ENCODE results near the gene EEF1A2.

The EEF1A2 gene

GRCh38 chr20:63464289-63464635, 34.6 kb downstream of the EEF1A2 start:
- H3K56ac ChIP-seq (ENCODE audit: low read length) = no peak overlapping the region
- no peak overlapping the region for H3K9ac ChIP-seq (ENCODE audit: low read length)
- no peak overlapping the region for H3K4me2 ChIP-seq (ENCODE audit: low read length)
- no peak overlapping the region for H2AK5ac ChIP-seq (ENCODE audit: low read length)
- H3K23ac ChIP-seq (ENCODE audit: low read length) = no peak overlapping the region
- no CpG with 5 or more reads among the region's 12 CpGs for WGBS (ENCODE audit: extremely low coverage, insufficient coverage, low lambda C conversion rate)
- no peaks in the 10 kb centered on the region for H3K4me1 ChIP-seq (ENCODE audit: control insufficient read depth, low read depth, low read length)
- no peak overlapping the region for H4K5ac ChIP-seq (ENCODE audit: low read length)
- no peak for DNase-seq
- H3K27me3 ChIP-seq (ENCODE audit: insufficient read depth, low read length, poor library complexity) = no peaks in the 10 kb centered on the region
- no peak overlapping the region for H3K18ac ChIP-seq (ENCODE audit: low read length)
- H4K8ac ChIP-seq (ENCODE audit: low read depth, low read length) = no peak overlapping the region
- H3K27ac ChIP-seq (ENCODE audit: low read depth, low read length) = no peak overlapping the region
- no peaks in the 10 kb centered on the region for H3K36me3 ChIP-seq (ENCODE audit: control insufficient read depth, insufficient read depth, low read length)
- H2BK5ac ChIP-seq (ENCODE audit: low read length) = no peak overlapping the region
- H2BK120ac ChIP-seq (ENCODE audit: low read depth, low read length) = no peak overlapping the region
- no peak overlapping the region for H2BK15ac ChIP-seq (replicated peaks; ENCODE audit: low read depth)
- peaks cover 9% of the 10 kb centered on the region for H3K79me1 ChIP-seq (ENCODE audit: low read length)
- peaks cover 10% of the 10 kb centered on the region for H3K79me2 ChIP-seq (ENCODE audit: control insufficient read depth, insufficient read depth, low read length)
- H3K4me3 ChIP-seq (ENCODE audit: low read length) = no peak overlapping the region
- no peak overlapping the region for H3K4ac ChIP-seq (ENCODE audit: low read depth, low read length)

DNA sequence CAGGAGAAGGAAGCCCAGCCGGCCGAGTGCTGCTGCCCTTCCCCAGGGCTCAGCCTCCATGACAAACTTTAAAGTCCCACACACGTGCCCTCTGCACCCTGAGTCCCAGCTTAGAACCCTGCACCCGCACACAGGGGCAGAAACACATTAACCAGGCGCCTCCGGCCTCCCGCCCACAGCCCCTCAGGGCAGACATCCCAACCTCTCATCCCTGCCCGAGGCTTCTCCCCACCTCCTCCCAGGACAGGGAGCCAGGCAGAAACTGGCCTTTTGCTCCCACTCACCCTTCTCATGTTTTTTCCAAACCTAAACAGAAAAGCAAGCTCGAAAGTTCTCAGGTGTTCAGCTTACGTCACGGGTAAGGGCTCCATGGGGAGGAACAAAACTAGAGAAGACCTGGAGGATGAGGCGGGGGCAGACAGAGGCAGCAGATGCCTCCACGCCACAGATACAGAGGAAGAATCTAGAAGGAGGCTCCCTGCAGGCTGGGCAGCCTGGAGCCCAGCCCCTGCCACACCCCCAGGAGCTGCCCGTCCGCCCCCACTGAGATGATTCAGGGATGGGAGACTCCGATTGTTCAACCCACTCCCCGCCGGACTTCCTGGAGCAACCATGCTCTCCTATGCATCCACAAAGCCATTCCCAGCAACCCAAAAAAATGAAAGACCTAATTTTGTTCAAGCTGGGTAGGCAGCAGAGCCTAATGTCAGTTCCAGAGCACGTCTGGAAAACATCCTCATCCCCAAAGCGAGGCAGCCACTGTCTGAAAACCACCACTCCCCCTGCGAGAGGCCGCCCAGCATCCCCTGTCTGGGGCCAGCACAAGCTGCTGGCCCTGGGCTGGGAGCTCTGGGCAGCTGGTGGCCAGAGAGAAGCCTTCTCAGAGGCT, 35.2 kb downstream of the EEF1A2 start:
- Histone ChIP-seq H3K4me2 (ENCODE audit: low read length) (no peak overlapping the region), H3K79me1 (ENCODE audit: low read length) (peaks cover 8% of the 10 kb centered on the region), H3K23ac (ENCODE audit: low read length) (no peak overlapping the region), H3K18ac (ENCODE audit: low read length) (no peak overlapping the region), H2BK5ac (ENCODE audit: low read length) (no peak overlapping the region), H3K9ac (ENCODE audit: low read length) (no peak overlapping the region), H2BK15ac (replicated peaks; ENCODE audit: low read depth) (no peak overlapping the region), H2BK120ac (ENCODE audit: low read depth, low read length) (no peak overlapping the region), H3K36me3 (ENCODE audit: control insufficient read depth, insufficient read depth, low read length) (no peaks in the 10 kb centered on the region), H3K79me2 (ENCODE audit: control insufficient read depth, insufficient read depth, low read length) (peaks cover 5% of the 10 kb centered on the region), H3K4ac (ENCODE audit: low read depth, low read length) (no peak overlapping the region), H2AK5ac (ENCODE audit: low read length) (no peak overlapping the region), H4K8ac (ENCODE audit: low read depth, low read length) (no peak overlapping the region), H3K27me3 (ENCODE audit: insufficient read depth, low read length, poor library complexity) (no peaks in the 10 kb centered on the region), H3K4me3 (ENCODE audit: low read length) (no peak overlapping the region), H3K56ac (ENCODE audit: low read length) (no peak overlapping the region), H3K27ac (ENCODE audit: low read depth, low read length) (no peak overlapping the region), H3K4me1 (ENCODE audit: control insufficient read depth, low read depth, low read length) (no peaks in the 10 kb centered on the region), H4K5ac (ENCODE audit: low read length) (no peak overlapping the region)
- no CpG with 5 or more reads among the region's 22 CpGs for WGBS (ENCODE audit: extremely low coverage, insufficient coverage, low lambda C conversion rate)
- DNase-seq = no peak

- no peak overlapping the region for H4K5ac ChIP-seq (ENCODE audit: low read length)
- DNase-seq = no peak
- no peaks in the 10 kb centered on the region for H3K27me3 ChIP-seq (ENCODE audit: insufficient read depth, low read length, poor library complexity)
- no peak overlapping the region for H3K9ac ChIP-seq (ENCODE audit: low read length)
- H2AK5ac ChIP-seq (ENCODE audit: low read length) = no peak overlapping the region
- H2BK5ac ChIP-seq (ENCODE audit: low read length) = no peak overlapping the region
- no peak overlapping the region for H3K23ac ChIP-seq (ENCODE audit: low read length)
- H3K4me1 ChIP-seq (ENCODE audit: control insufficient read depth, low read depth, low read length) = no peaks in the 10 kb centered on the region
- H3K18ac ChIP-seq (ENCODE audit: low read length) = no peak overlapping the region
- peaks cover 4% of the 10 kb centered on the region for H3K79me2 ChIP-seq (ENCODE audit: control insufficient read depth, insufficient read depth, low read length)
- no CpG with 5 or more reads among the region's 2 CpGs for WGBS (ENCODE audit: extremely low coverage, insufficient coverage, low lambda C conversion rate)
- H2BK15ac ChIP-seq (replicated peaks; ENCODE audit: low read depth) = no peak overlapping the region
- no peak overlapping the region for H3K4me3 ChIP-seq (ENCODE audit: low read length)
- H3K4ac ChIP-seq (ENCODE audit: low read depth, low read length) = no peak overlapping the region
- no peak overlapping the region for H2BK120ac ChIP-seq (ENCODE audit: low read depth, low read length)
- no peaks in the 10 kb centered on the region for H3K36me3 ChIP-seq (ENCODE audit: control insufficient read depth, insufficient read depth, low read length)
- no peak overlapping the region for H3K27ac ChIP-seq (ENCODE audit: low read depth, low read length)
- H3K4me2 ChIP-seq (ENCODE audit: low read length) = no peak overlapping the region
- H4K8ac ChIP-seq (ENCODE audit: low read depth, low read length) = no peak overlapping the region
- H3K56ac ChIP-seq (ENCODE audit: low read length) = no peak overlapping the region
- peaks cover 7% of the 10 kb centered on the region for H3K79me1 ChIP-seq (ENCODE audit: low read length)
These were observed 36.6 kb downstream of the EEF1A2 start for GRCh38 chr20:63462244-63462643.

- H3K56ac ChIP-seq (ENCODE audit: low read length) = no peak overlapping the region
- peaks cover 2% of the 10 kb centered on the region for H3K79me2 ChIP-seq (ENCODE audit: control insufficient read depth, insufficient read depth, low read length)
- no peak overlapping the region for H3K4me2 ChIP-seq (ENCODE audit: low read length)
- no CpG with 5 or more reads among the region's 22 CpGs for WGBS (ENCODE audit: extremely low coverage, insufficient coverage, low lambda C conversion rate)
- H3K18ac ChIP-seq (ENCODE audit: low read length) = no peak overlapping the region
- no peaks in the 10 kb centered on the region for H3K27me3 ChIP-seq (ENCODE audit: insufficient read depth, low read length, poor library complexity)
- no peaks in the 10 kb centered on the region for H3K36me3 ChIP-seq (ENCODE audit: control insufficient read depth, insufficient read depth, low read length)
- H2BK5ac ChIP-seq (ENCODE audit: low read length) = no peak overlapping the region
- no peak overlapping the region for H3K4ac ChIP-seq (ENCODE audit: low read depth, low read length)
- no peak overlapping the region for H2BK15ac ChIP-seq (replicated peaks; ENCODE audit: low read depth)
- H3K23ac ChIP-seq (ENCODE audit: low read length) = no peak overlapping the region
- no peak overlapping the region for H2BK120ac ChIP-seq (ENCODE audit: low read depth, low read length)
- no peak overlapping the region for H4K8ac ChIP-seq (ENCODE audit: low read depth, low read length)
- peak; percentile 37 for DNase-seq
- no peak overlapping the region for H3K27ac ChIP-seq (ENCODE audit: low read depth, low read length)
- H4K5ac ChIP-seq (ENCODE audit: low read length) = no peak overlapping the region
- H3K9ac ChIP-seq (ENCODE audit: low read length) = no peak overlapping the region
- no peak overlapping the region for H2AK5ac ChIP-seq (ENCODE audit: low read length)
- no peak overlapping the region for H3K4me3 ChIP-seq (ENCODE audit: low read length)
- H3K79me1 ChIP-seq (ENCODE audit: low read length) = peaks cover 6% of the 10 kb centered on the region
- H3K4me1 ChIP-seq (ENCODE audit: control insufficient read depth, low read depth, low read length) = no peaks in the 10 kb centered on the region
These were observed 37.6 kb downstream of the EEF1A2 start for GRCh38 chr20:63461104-63461763.

DNA sequence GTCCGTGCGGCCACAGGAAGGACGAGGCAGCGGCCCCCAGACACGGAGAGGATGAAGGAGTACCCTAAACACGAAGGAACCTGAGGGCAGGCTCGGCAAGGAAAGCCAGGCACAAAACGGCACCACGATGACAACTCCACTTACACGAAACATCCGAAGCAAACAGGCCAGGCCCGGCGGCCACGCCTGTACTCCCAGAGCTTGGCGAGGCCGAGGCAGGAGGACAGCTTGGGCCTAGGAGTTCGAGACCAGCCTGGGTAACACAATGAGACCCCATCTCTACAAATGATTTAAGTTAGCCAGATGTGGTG, 39.9 kb downstream of the EEF1A2 start:
- Histone ChIP-seq H2BK5ac (ENCODE audit: low read length) (no peak overlapping the region), H3K4me3 (ENCODE audit: low read length) (no peak overlapping the region), H3K79me1 (ENCODE audit: low read length) (peaks cover 13% of the 10 kb centered on the region), H3K56ac (ENCODE audit: low read length) (no peak overlapping the region), H2BK120ac (ENCODE audit: low read depth, low read length) (no peak overlapping the region), H3K4ac (ENCODE audit: low read depth, low read length) (no peak overlapping the region), H3K27ac (ENCODE audit: low read depth, low read length) (no peak overlapping the region), H3K18ac (ENCODE audit: low read length) (no peak overlapping the region), H3K4me2 (ENCODE audit: low read length) (no peak overlapping the region), H3K36me3 (ENCODE audit: control insufficient read depth, insufficient read depth, low read length) (no peaks in the 10 kb centered on the region), H3K9ac (ENCODE audit: low read length) (no peak overlapping the region), H3K23ac (ENCODE audit: low read length) (no peak overlapping the region), H3K4me1 (ENCODE audit: control insufficient read depth, low read depth, low read length) (peaks cover 9% of the 10 kb centered on the region), H2BK15ac (replicated peaks; ENCODE audit: low read depth) (no peak overlapping the region), H2AK5ac (ENCODE audit: low read length) (no peak overlapping the region), H4K5ac (ENCODE audit: low read length) (no peak overlapping the region), H4K8ac (ENCODE audit: low read depth, low read length) (no peak overlapping the region), H3K27me3 (ENCODE audit: insufficient read depth, low read length, poor library complexity) (no peaks in the 10 kb centered on the region), H3K79me2 (ENCODE audit: control insufficient read depth, insufficient read depth, low read length) (peaks cover 6% of the 10 kb centered on the region)
- no peak for DNase-seq
- WGBS (ENCODE audit: extremely low coverage, insufficient coverage, low lambda C conversion rate) = no CpG with 5 or more reads among the region's 17 CpGs
